ENCODE results near the gene STARD13.
A peak's percentile ranks its signal among the peaks of the same experiment; 100 is the strongest.

The STARD13 gene

GRCh38 chr13:33070713-33071112, 214.8 kb downstream of the STARD13 start:
- no peak overlapping the region for H3K56ac ChIP-seq (ENCODE audit: low read length)
- no peak overlapping the region for H3K9ac ChIP-seq (ENCODE audit: low read length)
- H3K18ac ChIP-seq (ENCODE audit: low read length), result no peak overlapping the region
- H3K79me2 ChIP-seq (ENCODE audit: control insufficient read depth, insufficient read depth, low read length), result no peaks in the 10 kb centered on the region
- H3K4me1 ChIP-seq (ENCODE audit: control insufficient read depth, low read depth, low read length), result no peaks in the 10 kb centered on the region
- no peak overlapping the region for H3K4me2 ChIP-seq (ENCODE audit: low read length)
- H4K5ac ChIP-seq (ENCODE audit: low read length), result no peak overlapping the region
- no CpG with 5 or more reads among the region's 2 CpGs for WGBS (ENCODE audit: extremely low coverage, insufficient coverage, low lambda C conversion rate)
- H2AK5ac ChIP-seq (ENCODE audit: low read length), result no peak overlapping the region
- H3K36me3 ChIP-seq (ENCODE audit: control insufficient read depth, insufficient read depth, low read length), result no peaks in the 10 kb centered on the region
- H3K23ac ChIP-seq (ENCODE audit: low read length), result no peak overlapping the region
- no peak overlapping the region for H4K8ac ChIP-seq (ENCODE audit: low read depth, low read length)
- no peaks in the 10 kb centered on the region for H3K27me3 ChIP-seq (ENCODE audit: insufficient read depth, low read length, poor library complexity)
- no peaks in the 10 kb centered on the region for H3K79me1 ChIP-seq (ENCODE audit: low read length)
- H2BK15ac ChIP-seq (replicated peaks; ENCODE audit: low read depth), result no peak overlapping the region
- peak; percentile 52 for DNase-seq
- H3K27ac ChIP-seq (ENCODE audit: low read depth, low read length), result no peak overlapping the region
- H3K4me3 ChIP-seq (ENCODE audit: low read length), result no peak overlapping the region
- H2BK5ac ChIP-seq (ENCODE audit: low read length), result no peak overlapping the region
- H2BK120ac ChIP-seq (ENCODE audit: low read depth, low read length), result no peak overlapping the region
- H3K4ac ChIP-seq (ENCODE audit: low read depth, low read length), result no peak overlapping the region

- peak; percentile 42 for DNase-seq
- Histone ChIP-seq H3K56ac (ENCODE audit: low read length) (no peak overlapping the region), H3K4me2 (ENCODE audit: low read length) (no peak overlapping the region), H3K27me3 (ENCODE audit: insufficient read depth, low read length, poor library complexity) (no peaks in the 10 kb centered on the region), H2BK120ac (ENCODE audit: low read depth, low read length) (no peak overlapping the region), H3K36me3 (ENCODE audit: control insufficient read depth, insufficient read depth, low read length) (no peaks in the 10 kb centered on the region), H4K5ac (ENCODE audit: low read length) (no peak overlapping the region), H2BK5ac (ENCODE audit: low read length) (no peak overlapping the region), H3K4me3 (ENCODE audit: low read length) (no peak overlapping the region), H3K18ac (ENCODE audit: low read length) (no peak overlapping the region), H3K27ac (ENCODE audit: low read depth, low read length) (no peak overlapping the region), H3K79me1 (ENCODE audit: low read length) (no peaks in the 10 kb centered on the region), H4K8ac (ENCODE audit: low read depth, low read length) (no peak overlapping the region), H3K4me1 (ENCODE audit: control insufficient read depth, low read depth, low read length) (no peaks in the 10 kb centered on the region), H3K9ac (ENCODE audit: low read length) (no peak overlapping the region), H2AK5ac (ENCODE audit: low read length) (no peak overlapping the region), H2BK15ac (replicated peaks; ENCODE audit: low read depth) (no peak overlapping the region), H3K4ac (ENCODE audit: low read depth, low read length) (no peak overlapping the region), H3K79me2 (ENCODE audit: control insufficient read depth, insufficient read depth, low read length) (no peaks in the 10 kb centered on the region), H3K23ac (ENCODE audit: low read length) (no peak overlapping the region)
- WGBS (ENCODE audit: extremely low coverage, insufficient coverage, low lambda C conversion rate), result no CpG with 5 or more reads among the region's 2 CpGs
These were observed 216.2 kb downstream of the STARD13 start for GRCh38 chr13:33069365-33069764.

GRCh38 chr13:33066329-33066728, 219.2 kb downstream of the STARD13 start:
- Histone ChIP-seq H3K23ac (ENCODE audit: low read length) (no peak overlapping the region), H3K27ac (ENCODE audit: low read depth, low read length) (no peak overlapping the region), H3K79me1 (ENCODE audit: low read length) (no peaks in the 10 kb centered on the region), H2BK15ac (replicated peaks; ENCODE audit: low read depth) (no peak overlapping the region), H2AK5ac (ENCODE audit: low read length) (no peak overlapping the region), H3K56ac (ENCODE audit: low read length) (no peak overlapping the region), H4K8ac (ENCODE audit: low read depth, low read length) (no peak overlapping the region), H2BK120ac (ENCODE audit: low read depth, low read length) (no peak overlapping the region), H3K4me1 (ENCODE audit: control insufficient read depth, low read depth, low read length) (no peaks in the 10 kb centered on the region), H3K36me3 (ENCODE audit: control insufficient read depth, insufficient read depth, low read length) (no peaks in the 10 kb centered on the region), H3K4ac (ENCODE audit: low read depth, low read length) (no peak overlapping the region), H3K9ac (ENCODE audit: low read length) (no peak overlapping the region), H3K27me3 (ENCODE audit: insufficient read depth, low read length, poor library complexity) (no peaks in the 10 kb centered on the region), H3K4me2 (ENCODE audit: low read length) (no peak overlapping the region), H2BK5ac (ENCODE audit: low read length) (no peak overlapping the region), H3K4me3 (ENCODE audit: low read length) (no peak overlapping the region), H3K18ac (ENCODE audit: low read length) (no peak overlapping the region), H4K5ac (ENCODE audit: low read length) (no peak overlapping the region), H3K79me2 (ENCODE audit: control insufficient read depth, insufficient read depth, low read length) (no peaks in the 10 kb centered on the region)
- no CpG with 5 or more reads among the region's 18 CpGs for WGBS (ENCODE audit: extremely low coverage, insufficient coverage, low lambda C conversion rate)
- no peak for DNase-seq

GRCh38 chr13:33060815-33061214, 224.7 kb downstream of the STARD13 start:
- Histone ChIP-seq H4K8ac (ENCODE audit: low read depth, low read length) (no peak overlapping the region), H2BK120ac (ENCODE audit: low read depth, low read length) (no peak overlapping the region), H2BK15ac (replicated peaks; ENCODE audit: low read depth) (no peak overlapping the region), H4K5ac (ENCODE audit: low read length) (no peak overlapping the region), H3K23ac (ENCODE audit: low read length) (no peak overlapping the region), H3K4me1 (ENCODE audit: control insufficient read depth, low read depth, low read length) (no peaks in the 10 kb centered on the region), H3K79me2 (ENCODE audit: control insufficient read depth, insufficient read depth, low read length) (no peaks in the 10 kb centered on the region), H3K27ac (ENCODE audit: low read depth, low read length) (no peak overlapping the region), H3K9ac (ENCODE audit: low read length) (no peak overlapping the region), H3K36me3 (ENCODE audit: control insufficient read depth, insufficient read depth, low read length) (no peaks in the 10 kb centered on the region), H3K18ac (ENCODE audit: low read length) (no peak overlapping the region), H3K4me3 (ENCODE audit: low read length) (no peak overlapping the region), H2BK5ac (ENCODE audit: low read length) (no peak overlapping the region), H3K56ac (ENCODE audit: low read length) (no peak overlapping the region), H3K27me3 (ENCODE audit: insufficient read depth, low read length, poor library complexity) (no peaks in the 10 kb centered on the region), H3K79me1 (ENCODE audit: low read length) (no peaks in the 10 kb centered on the region), H2AK5ac (ENCODE audit: low read length) (no peak overlapping the region), H3K4ac (ENCODE audit: low read depth, low read length) (no peak overlapping the region), H3K4me2 (ENCODE audit: low read length) (no peak overlapping the region)
- no peak for DNase-seq
- no CpG with 5 or more reads among the region's 15 CpGs for WGBS (ENCODE audit: extremely low coverage, insufficient coverage, low lambda C conversion rate)

GRCh38 chr13:33058776-33059327, 226.7 kb downstream of the STARD13 start:
- Histone ChIP-seq H3K79me1 (ENCODE audit: low read length) (no peaks in the 10 kb centered on the region), H3K9ac (ENCODE audit: low read length) (no peak overlapping the region), H2BK15ac (replicated peaks; ENCODE audit: low read depth) (no peak overlapping the region), H3K79me2 (ENCODE audit: control insufficient read depth, insufficient read depth, low read length) (no peaks in the 10 kb centered on the region), H2AK5ac (ENCODE audit: low read length) (no peak overlapping the region), H3K4ac (ENCODE audit: low read depth, low read length) (no peak overlapping the region), H3K4me1 (ENCODE audit: control insufficient read depth, low read depth, low read length) (no peaks in the 10 kb centered on the region), H3K27ac (ENCODE audit: low read depth, low read length) (no peak overlapping the region), H3K36me3 (ENCODE audit: control insufficient read depth, insufficient read depth, low read length) (no peaks in the 10 kb centered on the region), H4K5ac (ENCODE audit: low read length) (no peak overlapping the region), H4K8ac (ENCODE audit: low read depth, low read length) (no peak overlapping the region), H3K4me3 (ENCODE audit: low read length) (no peak overlapping the region), H3K27me3 (ENCODE audit: insufficient read depth, low read length, poor library complexity) (no peaks in the 10 kb centered on the region), H2BK5ac (ENCODE audit: low read length) (no peak overlapping the region), H3K23ac (ENCODE audit: low read length) (no peak overlapping the region), H2BK120ac (ENCODE audit: low read depth, low read length) (no peak overlapping the region), H3K18ac (ENCODE audit: low read length) (no peak overlapping the region), H3K4me2 (ENCODE audit: low read length) (no peak overlapping the region), H3K56ac (ENCODE audit: low read length) (no peak overlapping the region)
- DNase-seq, result no peak
- WGBS (ENCODE audit: extremely low coverage, insufficient coverage, low lambda C conversion rate), result no CpG with 5 or more reads among the region's 3 CpGs
